Measurements from ENCODE around the gene ZNF782.

DNA sequence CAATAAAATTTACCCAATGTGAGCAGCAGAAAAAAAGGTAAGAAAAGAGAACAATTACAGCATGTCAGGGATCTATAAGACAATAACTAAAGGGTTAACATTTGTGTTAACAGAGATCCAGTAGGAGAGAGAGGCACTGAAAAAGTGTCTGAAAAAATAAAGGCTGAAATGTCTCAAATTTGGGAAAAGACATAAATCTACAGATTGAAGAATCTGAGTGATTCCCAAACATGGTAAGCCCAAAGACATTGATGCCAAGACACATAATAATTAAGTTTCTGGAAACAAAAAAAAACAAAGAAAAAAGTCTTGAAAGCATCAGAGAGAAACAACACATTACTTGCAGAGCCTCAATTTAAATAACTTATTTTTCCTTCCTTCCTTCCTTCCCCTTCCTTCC lies 31.1 kb upstream of the ZNF782 start:
- TF ChIP-seq CTCF (IDR thresholded peaks at IDR 0.05) (no peak), POLR2A (IDR thresholded peaks at IDR 0.05) (no peak)
